HG03432 (cell line): Measurements from ENCODE around the gene EPSTI1.

Experiments used
- ATAC-seq: cut with Tn5 transposase; IDR thresholded peaks from one replicate; pipeline ENCODE4 v1.9.1; 2021; ENCODE audit warnings: mild to moderate bottlenecking, moderate library complexity; ENCODE audit not compliant: unreplicated experiment

EPSTI1 gene

DNA sequence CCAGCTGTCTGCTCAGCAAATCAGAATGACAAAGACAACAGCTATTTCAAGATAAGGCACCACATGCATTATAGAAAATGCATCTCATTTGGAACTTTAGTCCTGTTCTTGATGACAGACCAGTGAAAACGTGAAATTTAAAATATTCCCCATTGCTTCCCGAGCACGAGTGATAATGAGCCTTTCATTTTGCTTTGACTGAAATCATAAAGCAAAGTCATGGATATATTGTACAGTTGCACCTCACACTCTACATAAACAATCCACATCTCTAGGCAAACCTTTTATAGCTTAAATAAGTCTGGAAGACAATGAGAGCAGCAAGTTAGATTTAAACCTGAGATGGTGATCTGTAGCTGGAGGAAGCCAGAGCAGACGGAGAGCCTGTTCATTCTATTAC lies 131.6 kb downstream of the EPSTI1 start:
- no peak for ATAC-seq

DNA sequence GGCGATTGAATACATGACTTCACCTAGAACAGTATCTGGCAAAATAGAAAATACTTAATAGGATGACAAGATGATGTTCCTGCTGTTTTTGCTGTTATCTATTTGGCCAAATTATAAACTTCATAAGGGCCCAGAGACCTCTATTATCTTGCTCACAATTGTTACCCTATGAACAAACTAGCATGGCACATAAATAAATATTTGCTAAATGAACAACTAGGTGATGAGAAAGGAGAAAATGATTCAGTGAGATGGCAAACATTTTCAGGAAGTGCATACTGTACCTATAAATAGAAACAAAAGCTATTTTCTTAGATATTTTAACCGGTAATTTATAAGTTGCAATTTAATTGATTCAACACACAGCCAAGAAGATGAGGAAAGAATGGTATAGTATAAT lies 132.3 kb downstream of the EPSTI1 start:
- no peak for ATAC-seq

GRCh38 chr13:42855410-42855809 lies 136.6 kb downstream of the EPSTI1 start:
- no peak for ATAC-seq

DNA sequence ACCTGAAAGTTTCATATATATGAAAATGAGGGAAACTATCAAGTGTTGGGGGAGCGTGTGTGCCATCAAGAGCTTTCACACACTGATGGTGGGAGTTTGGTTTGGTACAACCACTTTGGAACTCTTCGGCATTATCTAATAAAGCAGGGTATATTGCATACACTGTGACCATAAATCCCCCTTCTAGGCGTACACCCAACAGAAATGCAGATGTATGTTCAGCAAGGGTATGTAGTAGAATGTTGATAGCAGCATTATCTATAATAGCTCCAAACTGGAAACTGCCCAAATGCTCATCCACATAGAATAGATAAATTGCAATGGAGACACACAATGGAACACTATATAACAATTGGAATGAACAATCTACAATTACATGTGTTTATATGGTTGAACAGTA lies 139.9 kb downstream of the EPSTI1 start:
- no peak for ATAC-seq

- no peak for ATAC-seq
These were observed 142.8 kb downstream of the EPSTI1 start for GRCh38 chr13:42849200-42849599.

DNA sequence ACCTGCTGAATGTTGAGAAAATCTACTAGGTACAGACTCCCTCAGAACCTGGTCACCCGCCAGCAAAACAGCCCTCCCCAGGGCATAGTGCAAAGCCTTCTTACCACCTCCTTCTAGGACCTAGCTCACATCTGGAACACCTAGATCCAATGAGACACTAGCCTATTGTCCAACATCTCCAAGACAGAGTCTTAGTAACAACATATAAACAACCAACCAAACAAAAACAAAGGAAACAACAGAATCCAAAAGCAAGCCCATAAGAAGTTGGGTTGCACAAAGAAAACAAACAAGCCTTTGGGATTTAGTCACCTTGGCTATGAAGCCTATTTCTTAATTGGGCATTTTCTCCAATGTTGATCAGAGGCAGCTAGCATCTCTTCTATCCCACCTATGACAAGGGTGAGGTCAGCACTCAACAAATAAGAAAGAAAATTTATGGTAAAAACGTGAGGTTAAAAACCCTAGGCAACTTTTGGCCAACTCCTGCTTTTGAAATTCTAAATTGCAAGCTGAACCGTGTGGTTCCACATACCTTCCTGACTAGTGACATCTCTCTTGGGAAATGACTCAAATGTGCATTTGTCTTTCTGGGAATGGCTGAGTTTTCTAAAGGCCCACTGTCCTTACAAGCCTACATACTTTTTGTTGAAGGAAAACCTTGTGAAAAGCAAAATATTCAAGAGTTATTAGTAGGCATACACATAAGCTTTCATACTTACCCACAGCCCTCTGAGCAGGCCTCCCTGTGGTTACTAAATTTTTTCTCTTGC lies 144.0 kb downstream of the EPSTI1 start:
- ATAC-seq: no peak

- ATAC-seq: no peak
These were observed 154.9 kb downstream of the EPSTI1 start for GRCh38 chr13:42836930-42837690.
